WI38 (cell line): Measurements from ENCODE around the gene SOX10.
A peak's percentile ranks its signal among the peaks of the same experiment; 100 is the strongest.
"Not testable (repeated sequence)": the region's sequence is repeated elsewhere in the genome, so short reads cannot be mapped to it uniquely, and the experiment has no call there.

Source experiments
- H3K4me3 ChIP-seq: 2 replicates; pipeline ENCODE4 v1.5.1; 2011; ENCODE audit warnings: low read depth, mild to moderate bottlenecking, control low read depth, low read length
- CTCF ChIP-seq: IDR thresholded peaks from 2 replicates; pipeline ENCODE4 v1.5.1; 2012; ENCODE audit warnings: low read depth, mild to moderate bottlenecking, control low read depth, low read length

Gene SOX10

GRCh38 chr22:37982938-37983859, 1.2 kb downstream of the SOX10 start:
- TF ChIP-seq CTCF, result peak; percentile 27; the same call in 1 of the 2 replicates
- H3K4me3 ChIP-seq, result no peak overlapping the region

GRCh38 chr22:37982151-37982785, 2.1 kb downstream of the SOX10 start:
- H3K4me3 ChIP-seq, result no peak overlapping the region

GRCh38 chr22:37981282-37982011, 2.9 kb downstream of the SOX10 start:
- TF ChIP-seq CTCF, result no peak
- no peak overlapping the region for H3K4me3 ChIP-seq

More at GRCh38 chr22:37982151-37982785, 2.1 kb downstream of the SOX10 start:
- no peak for TF ChIP-seq CTCF

GRCh38 chr22:37979782-37980181, 4.6 kb downstream of the SOX10 start:
- H3K4me3 ChIP-seq, result no peak overlapping the region
- TF ChIP-seq CTCF, result no peak

GRCh38 chr22:37976547-37976946, 7.8 kb downstream of the SOX10 start:
- no peak for TF ChIP-seq CTCF
- H3K4me3 ChIP-seq, result no peak overlapping the region

- not testable (repeated sequence) for H3K4me3 ChIP-seq
Observed at GRCh38 chr22:37976022-37976421, 8.3 kb downstream of the SOX10 start.

GRCh38 chr22:37975153-37975552, 9.2 kb downstream of the SOX10 start:
- no peak overlapping the region for H3K4me3 ChIP-seq
- TF ChIP-seq CTCF, result no peak
